ENCODE data around the gene STMP1.
"Not testable (repeated sequence)": the region's sequence is repeated elsewhere in the genome, so short reads cannot be mapped to it uniquely, and the experiment has no call there.

STMP1 gene

DNA sequence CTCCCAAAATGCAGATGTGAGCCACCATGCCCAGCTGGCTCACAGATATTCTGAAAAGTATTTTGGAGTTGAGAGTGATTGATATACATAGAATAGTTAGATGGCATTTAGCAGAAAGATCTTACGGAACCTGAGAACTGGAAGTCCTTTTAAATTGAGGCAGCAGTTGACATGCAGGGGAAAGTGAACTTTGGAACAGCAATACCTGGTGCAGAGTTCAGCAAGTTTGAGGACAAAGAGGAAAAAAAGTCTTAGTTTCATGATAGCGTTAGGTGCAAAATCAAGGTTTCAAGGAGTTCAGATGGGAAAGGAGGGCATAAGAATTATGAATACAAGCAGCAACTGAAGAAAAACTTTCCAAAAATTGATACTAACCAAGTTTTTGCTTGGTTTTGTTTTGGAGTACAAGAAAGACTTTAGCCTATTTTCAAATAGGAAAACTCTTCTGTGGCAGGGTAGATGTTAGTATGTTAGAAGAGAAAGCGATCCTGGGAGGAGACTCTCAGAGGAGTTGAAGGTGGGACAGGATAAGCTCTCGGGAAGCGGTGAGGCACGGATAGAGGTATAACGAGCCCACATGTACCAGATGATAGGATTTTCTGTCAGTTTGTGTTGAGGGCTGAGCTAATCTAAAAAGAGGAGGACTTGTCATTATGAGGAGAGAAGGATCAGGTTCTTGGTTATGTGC, 28.0 kb upstream of the STMP1 start:
- TF ChIP-seq, protein P1, sequence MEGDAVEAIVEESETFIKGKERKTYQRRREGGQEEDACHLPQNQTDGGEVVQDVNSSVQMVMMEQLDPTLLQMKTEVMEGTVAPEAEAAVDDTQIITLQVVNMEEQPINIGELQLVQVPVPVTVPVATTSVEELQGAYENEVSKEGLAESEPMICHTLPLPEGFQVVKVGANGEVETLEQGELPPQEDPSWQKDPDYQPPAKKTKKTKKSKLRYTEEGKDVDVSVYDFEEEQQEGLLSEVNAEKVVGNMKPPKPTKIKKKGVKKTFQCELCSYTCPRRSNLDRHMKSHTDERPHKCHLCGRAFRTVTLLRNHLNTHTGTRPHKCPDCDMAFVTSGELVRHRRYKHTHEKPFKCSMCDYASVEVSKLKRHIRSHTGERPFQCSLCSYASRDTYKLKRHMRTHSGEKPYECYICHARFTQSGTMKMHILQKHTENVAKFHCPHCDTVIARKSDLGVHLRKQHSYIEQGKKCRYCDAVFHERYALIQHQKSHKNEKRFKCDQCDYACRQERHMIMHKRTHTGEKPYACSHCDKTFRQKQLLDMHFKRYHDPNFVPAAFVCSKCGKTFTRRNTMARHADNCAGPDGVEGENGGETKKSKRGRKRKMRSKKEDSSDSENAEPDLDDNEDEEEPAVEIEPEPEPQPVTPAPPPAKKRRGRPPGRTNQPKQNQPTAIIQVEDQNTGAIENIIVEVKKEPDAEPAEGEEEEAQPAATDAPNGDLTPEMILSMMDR (IDR thresholded peaks at IDR 0.05; ENCODE audit: control insufficient read depth, extremely low read depth, insufficient read depth): no peak
- H3K4me3 ChIP-seq (ENCODE audit: low read depth, low read length): no peak overlapping the region
- DNase-seq (ENCODE audit: low read depth): no peak

GRCh38 chr7:135639690-135640089, 22.6 kb upstream of the STMP1 start:
- not testable (repeated sequence) for H3K4me3 ChIP-seq (ENCODE audit: low read depth, low read length); DNase-seq (ENCODE audit: low read depth)

DNA sequence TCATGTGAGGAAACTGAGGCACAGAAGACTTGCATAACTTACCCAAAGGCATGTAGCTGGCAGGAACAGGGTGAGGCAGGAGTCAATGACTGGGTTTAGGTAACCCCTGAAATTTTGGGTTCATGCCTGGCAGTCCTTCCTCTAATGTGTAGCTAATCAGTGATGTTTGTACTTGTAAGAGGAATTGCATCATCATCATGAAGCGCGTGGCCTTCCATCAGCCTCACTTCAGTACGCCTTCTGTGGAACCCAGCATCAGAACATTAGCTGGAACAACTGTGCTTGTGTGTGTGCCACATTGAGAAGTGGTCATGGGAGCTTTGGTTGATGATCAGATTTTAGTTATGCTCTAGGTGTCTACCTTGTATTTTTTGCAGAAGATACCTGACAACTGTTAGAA, 18.2 kb upstream of the STMP1 start:
- no peak for DNase-seq (ENCODE audit: low read depth)
- H3K4me3 ChIP-seq (ENCODE audit: low read depth, low read length): no peak overlapping the region
- TF ChIP-seq, protein P1 (IDR thresholded peaks at IDR 0.05; ENCODE audit: control insufficient read depth, extremely low read depth, insufficient read depth): no peak

GRCh38 chr7:135644729-135645128, 17.6 kb upstream of the STMP1 start:
- no peak for DNase-seq (ENCODE audit: low read depth)
- H3K4me3 ChIP-seq (ENCODE audit: low read depth, low read length): no peak overlapping the region
- TF ChIP-seq, protein P1 (IDR thresholded peaks at IDR 0.05; ENCODE audit: control insufficient read depth, extremely low read depth, insufficient read depth): no peak

- H3K4me3 ChIP-seq (ENCODE audit: low read depth, low read length): no peak overlapping the region
- DNase-seq (ENCODE audit: low read depth): peak; percentile 14
- TF ChIP-seq, protein P1 (IDR thresholded peaks at IDR 0.05; ENCODE audit: control insufficient read depth, extremely low read depth, insufficient read depth): peak; percentile 65
Observed at GRCh38 chr7:135645296-135645904, 16.9 kb upstream of the STMP1 start.

GRCh38 chr7:135647755-135648154, 14.6 kb upstream of the STMP1 start:
- no peak for DNase-seq (ENCODE audit: low read depth)
- H3K4me3 ChIP-seq (ENCODE audit: low read depth, low read length): no peak overlapping the region
- TF ChIP-seq, protein P1 (IDR thresholded peaks at IDR 0.05; ENCODE audit: control insufficient read depth, extremely low read depth, insufficient read depth): no peak

GRCh38 chr7:135648235-135648634, 14.1 kb upstream of the STMP1 start:
- TF ChIP-seq, protein P1 (IDR thresholded peaks at IDR 0.05; ENCODE audit: control insufficient read depth, extremely low read depth, insufficient read depth): no peak
- H3K4me3 ChIP-seq (ENCODE audit: low read depth, low read length): no peak overlapping the region
- DNase-seq (ENCODE audit: low read depth): no peak

Measured in LNCaP clone FGC (cell line).